Right lobe of liver (tissue), 4 donors: Measurements from ENCODE around the gene UACA.

Experiments used
- CTCF ChIP-seq, 4 donors: fragments of 200-600 bp in 3 of 4; fragments of 450-650 bp in 1 of 4; IDR thresholded peaks; one replicate each; pipeline versions ENCODE4 v1.5.1 to v1.8.0; 2016 to 2022; ENCODE audit warnings: antibody characterized with exemption in 4 of 4, mild to moderate bottlenecking in 2 of 4
- POLR2A ChIP-seq: fragments of 450-650 bp; IDR thresholded peaks from one replicate; pipeline ENCODE4 v1.6.1; 2017; ENCODE audit warnings: antibody characterized with exemption, mild to moderate bottlenecking
- donor health status: DM: no; HTN: no; CAD: no.
- donor health status: DM: no; HTN: no; CAD: no.
- donor health status: DM: no; HTN: yes; CAD: no.

GRCh38 chr15:70699890-70700289 lies 63.5 kb downstream of the UACA start:
- TF ChIP-seq CTCF (IDR thresholded peaks at IDR 0.05) (no peak), POLR2A (no peak)
